ENCODE results near the gene HECTD4. TPM values are rescaled to one million over a fixed set of nuclear protein-coding genes. Genes with fewer than 3 reads are reported as not detected.

The HECTD4 gene
- total RNA-seq, 1 experiment from 2014 or later = 51.3 TPM

DNA sequence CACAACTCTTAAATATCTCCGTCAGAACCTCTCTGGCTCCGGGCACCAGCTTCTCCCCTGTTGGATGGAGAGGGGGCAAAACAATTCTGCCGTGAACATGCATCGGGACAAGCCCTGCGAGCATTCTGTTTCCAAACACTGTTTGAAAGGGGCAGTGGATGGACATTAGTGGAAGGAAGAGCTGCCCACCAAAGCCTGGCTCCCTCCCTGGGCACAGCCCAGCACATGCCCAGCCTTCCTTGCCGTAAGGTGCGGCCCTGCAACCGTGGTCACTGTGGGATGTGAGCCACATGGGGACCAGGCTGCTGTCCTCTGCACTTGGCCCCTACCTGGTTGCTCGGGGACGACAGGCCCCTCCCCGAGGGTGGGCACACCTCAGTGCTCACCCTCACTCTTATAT, 202.9 kb downstream of the HECTD4 start:
- no TSS peak for BruUV-seq (replicated peaks)
- TF ChIP-seq, protein P1, sequence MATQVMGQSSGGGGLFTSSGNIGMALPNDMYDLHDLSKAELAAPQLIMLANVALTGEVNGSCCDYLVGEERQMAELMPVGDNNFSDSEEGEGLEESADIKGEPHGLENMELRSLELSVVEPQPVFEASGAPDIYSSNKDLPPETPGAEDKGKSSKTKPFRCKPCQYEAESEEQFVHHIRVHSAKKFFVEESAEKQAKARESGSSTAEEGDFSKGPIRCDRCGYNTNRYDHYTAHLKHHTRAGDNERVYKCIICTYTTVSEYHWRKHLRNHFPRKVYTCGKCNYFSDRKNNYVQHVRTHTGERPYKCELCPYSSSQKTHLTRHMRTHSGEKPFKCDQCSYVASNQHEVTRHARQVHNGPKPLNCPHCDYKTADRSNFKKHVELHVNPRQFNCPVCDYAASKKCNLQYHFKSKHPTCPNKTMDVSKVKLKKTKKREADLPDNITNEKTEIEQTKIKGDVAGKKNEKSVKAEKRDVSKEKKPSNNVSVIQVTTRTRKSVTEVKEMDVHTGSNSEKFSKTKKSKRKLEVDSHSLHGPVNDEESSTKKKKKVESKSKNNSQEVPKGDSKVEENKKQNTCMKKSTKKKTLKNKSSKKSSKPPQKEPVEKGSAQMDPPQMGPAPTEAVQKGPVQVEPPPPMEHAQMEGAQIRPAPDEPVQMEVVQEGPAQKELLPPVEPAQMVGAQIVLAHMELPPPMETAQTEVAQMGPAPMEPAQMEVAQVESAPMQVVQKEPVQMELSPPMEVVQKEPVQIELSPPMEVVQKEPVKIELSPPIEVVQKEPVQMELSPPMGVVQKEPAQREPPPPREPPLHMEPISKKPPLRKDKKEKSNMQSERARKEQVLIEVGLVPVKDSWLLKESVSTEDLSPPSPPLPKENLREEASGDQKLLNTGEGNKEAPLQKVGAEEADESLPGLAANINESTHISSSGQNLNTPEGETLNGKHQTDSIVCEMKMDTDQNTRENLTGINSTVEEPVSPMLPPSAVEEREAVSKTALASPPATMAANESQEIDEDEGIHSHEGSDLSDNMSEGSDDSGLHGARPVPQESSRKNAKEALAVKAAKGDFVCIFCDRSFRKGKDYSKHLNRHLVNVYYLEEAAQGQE (IDR thresholded peaks at IDR 0.05; ENCODE audit: insufficient read depth in 1 of 2, low read depth in 2 of 2, low read length in 1 of 2) = no peak
- TF ChIP-seq SIN3A (IDR thresholded peaks at IDR 0.05; ENCODE audit: borderline replicate concordance, insufficient read depth, low read depth, low read length) = no peak
- TF ChIP-seq POLR2AphosphoS5 (IDR thresholded peaks at IDR 0.05; ENCODE audit: low read depth, low read length) = no peak
- no peak for TF ChIP-seq TCF7L2 (IDR thresholded peaks at IDR 0.05; ENCODE audit: low read depth, low read length)
- TF ChIP-seq, protein P2, sequence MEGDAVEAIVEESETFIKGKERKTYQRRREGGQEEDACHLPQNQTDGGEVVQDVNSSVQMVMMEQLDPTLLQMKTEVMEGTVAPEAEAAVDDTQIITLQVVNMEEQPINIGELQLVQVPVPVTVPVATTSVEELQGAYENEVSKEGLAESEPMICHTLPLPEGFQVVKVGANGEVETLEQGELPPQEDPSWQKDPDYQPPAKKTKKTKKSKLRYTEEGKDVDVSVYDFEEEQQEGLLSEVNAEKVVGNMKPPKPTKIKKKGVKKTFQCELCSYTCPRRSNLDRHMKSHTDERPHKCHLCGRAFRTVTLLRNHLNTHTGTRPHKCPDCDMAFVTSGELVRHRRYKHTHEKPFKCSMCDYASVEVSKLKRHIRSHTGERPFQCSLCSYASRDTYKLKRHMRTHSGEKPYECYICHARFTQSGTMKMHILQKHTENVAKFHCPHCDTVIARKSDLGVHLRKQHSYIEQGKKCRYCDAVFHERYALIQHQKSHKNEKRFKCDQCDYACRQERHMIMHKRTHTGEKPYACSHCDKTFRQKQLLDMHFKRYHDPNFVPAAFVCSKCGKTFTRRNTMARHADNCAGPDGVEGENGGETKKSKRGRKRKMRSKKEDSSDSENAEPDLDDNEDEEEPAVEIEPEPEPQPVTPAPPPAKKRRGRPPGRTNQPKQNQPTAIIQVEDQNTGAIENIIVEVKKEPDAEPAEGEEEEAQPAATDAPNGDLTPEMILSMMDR (IDR thresholded peaks at IDR 0.05) = no peak
- no peak overlapping the region for H3K4me3 ChIP-seq (ENCODE audit: low read depth in 2 of 2, low read length in 2 of 2)
- ChIA-PET CTCF (no interaction called here), POLR2A (no interaction called here)
- H3K36me3 ChIP-seq (ENCODE audit: control insufficient read depth, insufficient read depth, low read length) = peaks cover 2% of the 10 kb centered on the region; the same call in 1 of the 2 replicates
- DNase-seq (ENCODE audit: low read depth, low spot score) (no peak), ATAC-seq (no peak)
- intact Hi-C loops (cut with micrococcal nuclease; ENCODE audit: unreplicated experiment) = no loop called here
- no peaks in the 10 kb centered on the region for H3K9me3 ChIP-seq (ENCODE audit: control insufficient read depth, insufficient read depth, low read depth, low read length)
- H3K4me1 ChIP-seq (ENCODE audit: control insufficient read depth, insufficient read depth, low read length) = no peaks in the 10 kb centered on the region
- no peaks in the 10 kb centered on the region for H3K27me3 ChIP-seq (ENCODE audit: control insufficient read depth, insufficient read depth, low read length)
- in situ Hi-C loops (cut with HindIII; ENCODE audit: low pct_unique_long_range_greater_than_20kb, low sequenced_read_pairs) = no loop called here
- no peak overlapping the region for H3K27ac ChIP-seq (ENCODE audit: low read length)

DNA sequence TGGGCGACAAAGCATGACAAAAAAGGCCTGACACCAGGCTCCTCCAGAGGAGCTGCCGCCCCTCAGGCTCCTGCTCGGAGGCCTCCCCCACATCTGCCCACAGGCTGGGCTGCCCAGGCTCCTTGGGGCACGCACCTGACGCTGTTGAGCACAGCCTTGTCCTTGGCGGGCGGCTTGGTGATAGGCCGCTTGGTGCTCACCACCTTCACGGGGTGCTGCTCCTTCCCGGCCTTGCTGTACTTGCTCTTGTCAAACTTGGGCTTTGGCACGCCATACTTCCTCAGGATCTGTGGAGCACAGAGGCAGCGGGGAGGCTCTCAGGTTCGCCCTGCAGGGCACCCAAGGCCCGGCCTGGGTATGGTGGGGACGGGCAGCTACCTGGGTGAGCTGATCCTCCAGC, 203.4 kb downstream of the HECTD4 start:
- H3K4me3 ChIP-seq (ENCODE audit: low read depth in 2 of 2, low read length in 2 of 2) = no peak overlapping the region

More for the DNA sequence above, 203.4 kb downstream of the HECTD4 start:
- intact Hi-C loops (cut with micrococcal nuclease; ENCODE audit: unreplicated experiment) (no loop called here), in situ Hi-C loops (cut with HindIII; ENCODE audit: low pct_unique_long_range_greater_than_20kb, low sequenced_read_pairs) (no loop called here)
- Histone ChIP-seq H3K36me3 (ENCODE audit: control insufficient read depth, insufficient read depth, low read length) (peaks cover 2% of the 10 kb centered on the region; the same call in 1 of the 2 replicates), H3K9me3 (ENCODE audit: control insufficient read depth, insufficient read depth, low read depth, low read length) (no peaks in the 10 kb centered on the region), H3K27ac (ENCODE audit: low read length) (no peak overlapping the region), H3K27me3 (ENCODE audit: control insufficient read depth, insufficient read depth, low read length) (no peaks in the 10 kb centered on the region), H3K4me1 (ENCODE audit: control insufficient read depth, insufficient read depth, low read length) (no peaks in the 10 kb centered on the region)
- CTCF ChIA-PET = no interaction called here
- POLR2A ChIA-PET = no interaction called here
- ATAC-seq (no peak), DNase-seq (ENCODE audit: low read depth, low spot score) (no peak)
- TF ChIP-seq TCF7L2 (IDR thresholded peaks at IDR 0.05; ENCODE audit: low read depth, low read length) (no peak), SIN3A (IDR thresholded peaks at IDR 0.05; ENCODE audit: borderline replicate concordance, insufficient read depth, low read depth, low read length) (no peak), POLR2AphosphoS5 (IDR thresholded peaks at IDR 0.05; ENCODE audit: low read depth, low read length) (no peak)
- TF ChIP-seq, protein P1 (IDR thresholded peaks at IDR 0.05; ENCODE audit: insufficient read depth in 1 of 2, low read depth in 2 of 2, low read length in 1 of 2) = no peak
- TF ChIP-seq, protein P2 (IDR thresholded peaks at IDR 0.05) = no peak
- no TSS peak for BruUV-seq (replicated peaks)

Measured in Panc1 (cell line).